K562 (cell line): Measurements from ENCODE around the gene PBXIP1. TPM values are rescaled to one million over a fixed set of nuclear protein-coding genes. Genes with fewer than 3 reads are reported as not detected.

ENCODE experiments used
- ARHGAP35 ChIP-seq: fragments of 450-650 bp; IDR thresholded peaks from 2 replicates; pipeline ENCODE4 v1.6.1; 2018; ENCODE audit not compliant: partially characterized antibody
- ARID2 ChIP-seq: fragments of 450-650 bp; IDR thresholded peaks from 2 replicates; pipeline ENCODE4 v1.6.1; 2017; ENCODE audit warnings: antibody characterized with exemption, mild to moderate bottlenecking
- ASH1L ChIP-seq: fragments of 450-650 bp; IDR thresholded peaks from 2 replicates; pipeline ENCODE4 v1.6.1; 2018; ENCODE audit warnings: borderline replicate concordance, mild to moderate bottlenecking, low read depth; ENCODE audit not compliant: partially characterized antibody
- BCOR ChIP-seq: fragments of 450-650 bp; IDR thresholded peaks from 2 replicates; pipeline ENCODE4 v1.6.1; 2016
- CAMTA2 ChIP-seq: fragments of 250-450 bp; sonication (Bioruptor Pico); conservative IDR thresholded peaks from 2 replicates; pipeline ENCODE4 v1.5.1; 2022
- CREBBP ChIP-seq: IDR thresholded peaks from one replicate; pipeline ENCODE4 v1.6.1; 2012; ENCODE audit warnings: low read depth, mild to moderate bottlenecking, control low read depth, inconsistent platforms, low read length
- EHMT2 ChIP-seq: fragments of 450-650 bp; IDR thresholded peaks from 2 replicates; pipeline ENCODE4 v1.6.1; 2018; ENCODE audit warnings: antibody characterized with exemption
- ETS2 ChIP-seq: IDR thresholded peaks from 2 replicates; pipeline ENCODE4 v1.6.1; 2016; ENCODE audit warnings: borderline replicate concordance, missing genetic modification characterization, mild to moderate bottlenecking, moderate library complexity, missing compliant biosample characterization; ENCODE audit not compliant: poor library complexity, severe bottlenecking
- FOXM1 ChIP-seq, 2 experiments: fragments of 450-650 bp in 1 of 2; sonication (generic) in 1 of 2; formaldehyde crosslinking in 1 of 2; IDR thresholded peaks; 2 replicates each; pipeline versions ENCODE4 v1.6.1 to v1.9.0; 2017 to 2022; ENCODE audit warnings: low read depth in 2 of 2, mild to moderate bottlenecking in 2 of 2, missing genetic modification reagents in 1 of 2, moderate library complexity in 1 of 2
- GABPA ChIP-seq: fragments of 200-800 bp; sonication (Bioruptor generic); conservative IDR thresholded peaks from 2 replicates; pipeline ENCODE4 v1.6.1; 2016; ENCODE audit warnings: low read depth, missing genetic modification characterization, missing compliant biosample characterization
- HMG20B ChIP-seq: fragments of 250-450 bp; sonication (Bioruptor Pico); IDR thresholded peaks from 2 replicates; pipeline ENCODE4 v1.5.0; 2021; ENCODE audit warnings: mild to moderate bottlenecking
- HMGN3 ChIP-seq: IDR thresholded peaks from 2 replicates; pipeline ENCODE4 v1.6.1; 2011; ENCODE audit warnings: borderline replicate concordance, low read depth, mild to moderate bottlenecking, mixed read lengths, low read length; ENCODE audit not compliant: insufficient read length; ENCODE audit errors: extremely low read depth
- JUNB ChIP-seq: fragments of 450-650 bp; formaldehyde crosslinking; conservative IDR thresholded peaks from 2 replicates; pipeline ENCODE4 v1.4.0; 2020; ENCODE audit warnings: mild to moderate bottlenecking
- MNT ChIP-seq, 2 experiments: fragments of 450-650 bp; conservative IDR thresholded peaks; 2 replicates each; pipeline ENCODE4 v1.6.1; 2017; ENCODE audit warnings: mild to moderate bottlenecking in 2 of 2, moderate library complexity in 2 of 2
- MYBL2 ChIP-seq, 2 experiments: fragments of 450-650 bp in 1 of 2; sonication (generic) in 1 of 2; formaldehyde crosslinking in 1 of 2; IDR thresholded peaks; 2 replicates each; pipeline versions ENCODE4 v1.6.1 to v1.8.1; 2017 to 2022; ENCODE audit warnings: borderline replicate concordance in 1 of 2, inconsistent platforms in 1 of 2, low read depth in 1 of 2, mild to moderate bottlenecking in 1 of 2, missing genetic modification reagents in 1 of 2, moderate library complexity in 1 of 2
- NFIX ChIP-seq: fragments of 250-450 bp; sonication (Bioruptor Pico); IDR thresholded peaks from 2 replicates; pipeline ENCODE4 v1.4.0; 2020; ENCODE audit warnings: low read depth, mild to moderate bottlenecking, moderate library complexity
- POLR3G ChIP-seq: IDR thresholded peaks from 2 replicates; pipeline ENCODE4 v1.6.1; 2011; ENCODE audit not compliant: insufficient read length, insufficient replicate concordance; ENCODE audit errors: extremely low read depth
- SMC3 ChIP-seq: conservative IDR thresholded peaks from 2 replicates; pipeline ENCODE4 v1.6.1; 2011; ENCODE audit warnings: low read depth, low read length, improper control_type of control experiment; ENCODE audit not compliant: insufficient read depth
- SNAPC5 ChIP-seq: fragments of 250-450 bp; sonication (Bioruptor Pico); IDR thresholded peaks from 2 replicates; pipeline ENCODE4 v1.8.0; 2021; ENCODE audit warnings: moderate library complexity, mild to moderate bottlenecking, inconsistent platforms
- THRAP3 ChIP-seq: fragments of 450-650 bp; IDR thresholded peaks from 2 replicates; pipeline ENCODE4 v1.6.1; 2016; ENCODE audit warnings: mild to moderate bottlenecking, inconsistent platforms, borderline replicate concordance
- XRCC3 ChIP-seq: fragments of 450-650 bp; IDR thresholded peaks from 2 replicates; pipeline ENCODE4 v1.6.1; 2017; ENCODE audit warnings: mild to moderate bottlenecking, moderate library complexity
- XRCC5 ChIP-seq: fragments of 200-400 bp; formaldehyde crosslinking; IDR thresholded peaks from 2 replicates; pipeline ENCODE4 v1.6.1; 2017; ENCODE audit warnings: low read depth, mild to moderate bottlenecking, low read length
- ZBTB1 ChIP-seq: sonication (generic); formaldehyde crosslinking; IDR thresholded peaks from 2 replicates; pipeline ENCODE4 v1.8.1; 2023; ENCODE audit warnings: missing genetic modification reagents, low read depth, mild to moderate bottlenecking, borderline replicate concordance
- ZC3H4 ChIP-seq: sonication (generic); formaldehyde crosslinking; IDR thresholded peaks from 2 replicates; pipeline ENCODE4 v1.9.0; 2021; ENCODE audit warnings: missing genetic modification reagents, borderline replicate concordance
- ZNF431 ChIP-seq: sonication (generic); formaldehyde crosslinking; IDR thresholded peaks from 2 replicates; pipeline ENCODE4 v1.8.0; 2022; ENCODE audit warnings: mild to moderate bottlenecking, missing genetic modification reagents
- ZNF551 ChIP-seq: fragments of 250-450 bp; sonication (Bioruptor Pico); IDR thresholded peaks from 2 replicates; pipeline ENCODE4 v1.5.0; 2021; ENCODE audit warnings: mild to moderate bottlenecking, moderate library complexity
- ZNF696 ChIP-seq: fragments of 250-450 bp; sonication (Bioruptor Pico); conservative IDR thresholded peaks from 2 replicates; pipeline ENCODE4 v1.4.0; 2020; ENCODE audit warnings: mild to moderate bottlenecking, moderate library complexity
- polyA plus RNA-seq, 8 experiments: library from polyadenylated mRNA; depleted of rRNA in 4 of 8; stranded (reverse) in 5 of 8; unstranded in 3 of 8; fragments of >200 nt; fragmentation: Nextera tagmentation in 2 of 8; fragmentation: Illumina TruSeq in 1 of 8; extraction: Ambion mirVana in 2 of 8; extraction: Trizol in 1 of 8; gene quantifications; 2 replicates each; pipeline versions ENCODE4 v1.2.1 to v1.2.3, GENCODE V29; 2011 to 2014; ENCODE audit warnings: inconsistent platforms in 1 of 8, missing spikeins in 1 of 8
- total RNA-seq, 7 experiments: library from RNA; depleted of rRNA in 6 of 7; stranded (reverse); fragments of >200 nt in 6 of 7; fragmentation: Illumina TruSeq in 2 of 7; extraction: Trizol in 2 of 7; gene quantifications; 2 replicates each; pipeline versions ENCODE4 v1.2.1 to v1.2.3, GENCODE V29; 2011 to 2021; ENCODE audit warnings: low replicate concordance in 1 of 7

PBXIP1 gene
- total and polyA plus RNA-seq, 9 of the 15 experiments (the other 6 are each of a cell fraction or from before 2014, with no cell fraction given): 0.13 to 8.3 (median 5.8) TPM

GRCh38 chr1:154937085-154937987, 18.6 kb downstream of the PBXIP1 start (continued):
- peak; percentile 87; the same call in 1 of the 2 replicates for TF ChIP-seq FOXM1 (IDR thresholded peaks at IDR 0.05; ENCODE audit: low read depth)
- no peak; the same call in 1 of the 2 replicates for TF ChIP-seq FOXM1 (CRISPR knock-in tag; IDR thresholded peaks at IDR 0.05; ENCODE audit: low read depth)
- TF ChIP-seq CREBBP: no peak
- TF ChIP-seq HMGN3: no peak
- TF ChIP-seq MYBL2 (IDR thresholded peaks at IDR 0.05; ENCODE audit: low read depth): no peak
- no peak for TF ChIP-seq MYBL2 (CRISPR knock-in tag; IDR thresholded peaks at IDR 0.05; ENCODE audit: borderline replicate concordance)
- no peak for TF ChIP-seq ZNF696 (CRISPR knock-in tag)
- no peak for TF ChIP-seq ZC3H4 (CRISPR knock-in tag)
- peak; percentile 32; the same call in 1 of the 2 replicates for TF ChIP-seq BCOR
- no peak for TF ChIP-seq EHMT2
- peak; percentile 68 for TF ChIP-seq NFIX
- TF ChIP-seq MNT (conservative IDR thresholded peaks at IDR 0.05): peak; percentile 82 to 88; a peak in 3 of 4 replicates
- no peak for TF ChIP-seq ARHGAP35
- TF ChIP-seq CAMTA2: no peak
- no peak for TF ChIP-seq ZNF431 (CRISPR knock-in tag)
- no peak for TF ChIP-seq ARID2
- TF ChIP-seq HMG20B (CRISPR knock-in tag): no peak
- no peak for TF ChIP-seq THRAP3
- TF ChIP-seq XRCC3: no peak
- TF ChIP-seq ETS2 (tag): no peak
- no peak for TF ChIP-seq ZBTB1
- TF ChIP-seq XRCC5: no peak
- peak; percentile 43; the same call in 1 of the 2 replicates for TF ChIP-seq GABPA
- no peak for TF ChIP-seq POLR3G
- TF ChIP-seq JUNB (CRISPR knock-in tag): no peak
- no peak for TF ChIP-seq SMC3
- peak; percentile 88 for TF ChIP-seq ASH1L
- no peak for TF ChIP-seq ZNF551 (CRISPR knock-in tag)
- no peak for TF ChIP-seq SNAPC5
